ENCODE results near the gene NKAIN1. TPM values are rescaled to one million over a fixed set of nuclear protein-coding genes. Genes with fewer than 3 reads are reported as not detected.
"Not testable (repeated sequence)": the region's sequence is repeated elsewhere in the genome, so short reads cannot be mapped to it uniquely, and the experiment has no call there.

NKAIN1 gene
- polyA plus RNA-seq, 2 of the 4 experiments (the other 2 are of a cell fraction): 0.74 to 0.80 TPM

- DNase-seq (ENCODE audit: low read depth in 1 of 2, low spot score in 1 of 2): peak; percentile 46 to 68
- ChIA-PET CTCF (interaction anchor here (0.6 to 7.9 kb wide), 27 partner anchors 11 to 384 kb away, joined by 3 to 201 read pairs (median 3); partner anchors contain the start of gene FABP3), POLR2A (interaction anchor here (0.7 kb wide), 1 partner anchor 117 kb away, joined by 5 read pairs; no protein-coding TSS in a partner anchor)
- Histone ChIP-seq H3K4me3 (peak overlapping the region; percentile 46), H3K9me3 (no peaks in the 10 kb centered on the region), H3K4me2 (peak overlapping the region; percentile 89), H3K27ac (peak overlapping the region; percentile 15 to 26; a peak in 3 of 6 replicates), H3K4me1 (peaks cover 10% of the 10 kb centered on the region; the same call in 1 of the 3 replicates)
- 3% methylated on average over 20 of the region's 52 CpGs for WGBS (ENCODE audit: missing lambda C conversion rate)
- ATAC-seq: peak; percentile 77 to 83
- no peak for FAIRE-seq
- TF ChIP-seq PHF8 (IDR thresholded peaks at IDR 0.05; ENCODE audit: borderline replicate concordance, low read depth) (no peak), SMC3 (IDR thresholded peaks at IDR 0.05) (peak; percentile 57), HOXB13 (CRISPR knock-in tag; IDR thresholded peaks at IDR 0.05; ENCODE audit: low read depth) (0 out of 2 replicates have a peak, but pooled peaks have one; percentile 53), RAD21 (conservative IDR thresholded peaks at IDR 0.05 in 1 of 2, IDR thresholded peaks at IDR 0.05 in 1 of 2) (peak; percentile 32 to 38; a peak in 3 of 5 replicates), CTCF (IDR thresholded peaks at IDR 0.05) (peak; percentile 62), MAX (IDR thresholded peaks at IDR 0.05) (peak; percentile 87), BCL3 (IDR thresholded peaks at IDR 0.05) (no peak), REST (IDR thresholded peaks at IDR 0.05) (no peak), E2F6 (IDR thresholded peaks at IDR 0.05; ENCODE audit: borderline replicate concordance, low read depth) (peak; percentile 81)
These were observed 58.0 kb downstream of the NKAIN1 start for GRCh38 chr1:31181515-31182343.

- no peak overlapping the region for H3K27ac ChIP-seq
- H3K4me1 ChIP-seq: peaks cover 10% of the 10 kb centered on the region; the same call in 1 of the 3 replicates
- no peak for FAIRE-seq
- ChIA-PET POLR2A (no interaction called here), CTCF (interaction anchor here (0.7 to 7.9 kb wide), 8 partner anchors 12 to 263 kb away, joined by 3 to 201 read pairs (median 6); no protein-coding TSS in a partner anchor)
- DNase-seq (ENCODE audit: low read depth in 1 of 2, low spot score in 1 of 2): no peak
- no peaks in the 10 kb centered on the region for H3K9me3 ChIP-seq
- H3K4me3 ChIP-seq: no peak overlapping the region
- no peak overlapping the region for H3K4me2 ChIP-seq
- WGBS (ENCODE audit: missing lambda C conversion rate): 82% methylated on average over 6 of the region's 6 CpGs
- no peak for ATAC-seq
- TF ChIP-seq TFCP2L1 (CRISPR knock-in tag; IDR thresholded peaks at IDR 0.05) (no peak), RNF2 (IDR thresholded peaks at IDR 0.05; ENCODE audit: borderline replicate concordance, low read depth) (no peak), MAFK (IDR thresholded peaks at IDR 0.05; ENCODE audit: partially characterized antibody) (no peak), POLR2A (IDR thresholded peaks at IDR 0.05; ENCODE audit: low read length) (no peak), FOSB (CRISPR knock-in tag; IDR thresholded peaks at IDR 0.05) (no peak)
These were observed 59.3 kb downstream of the NKAIN1 start for GRCh38 chr1:31180338-31180737.

- DNase-seq (ENCODE audit: low read depth in 1 of 2, low spot score in 1 of 2); H3K9me3 ChIP-seq; H3K4me1 ChIP-seq; H3K4me3 ChIP-seq; H3K27ac ChIP-seq; FAIRE-seq; CTCF ChIA-PET; H3K4me2 ChIP-seq; POLR2A ChIA-PET; ATAC-seq: not testable (repeated sequence)
- no CpG with 5 or more reads among the region's 33 CpGs for WGBS (ENCODE audit: missing lambda C conversion rate)
These were observed 63.4 kb downstream of the NKAIN1 start for GRCh38 chr1:31176291-31176690.

Measured in A549 (cell line).